ENCODE measurements around the gene SHC2. TPM values are rescaled to one million over a fixed set of nuclear protein-coding genes. Genes with fewer than 3 reads are reported as not detected.

Gene SHC2
- total and polyA plus RNA-seq, 2 of the 13 experiments (the other 11 are each of a cell fraction or from before 2014, with no cell fraction given): 9.0 to 18.3 TPM

DNA sequence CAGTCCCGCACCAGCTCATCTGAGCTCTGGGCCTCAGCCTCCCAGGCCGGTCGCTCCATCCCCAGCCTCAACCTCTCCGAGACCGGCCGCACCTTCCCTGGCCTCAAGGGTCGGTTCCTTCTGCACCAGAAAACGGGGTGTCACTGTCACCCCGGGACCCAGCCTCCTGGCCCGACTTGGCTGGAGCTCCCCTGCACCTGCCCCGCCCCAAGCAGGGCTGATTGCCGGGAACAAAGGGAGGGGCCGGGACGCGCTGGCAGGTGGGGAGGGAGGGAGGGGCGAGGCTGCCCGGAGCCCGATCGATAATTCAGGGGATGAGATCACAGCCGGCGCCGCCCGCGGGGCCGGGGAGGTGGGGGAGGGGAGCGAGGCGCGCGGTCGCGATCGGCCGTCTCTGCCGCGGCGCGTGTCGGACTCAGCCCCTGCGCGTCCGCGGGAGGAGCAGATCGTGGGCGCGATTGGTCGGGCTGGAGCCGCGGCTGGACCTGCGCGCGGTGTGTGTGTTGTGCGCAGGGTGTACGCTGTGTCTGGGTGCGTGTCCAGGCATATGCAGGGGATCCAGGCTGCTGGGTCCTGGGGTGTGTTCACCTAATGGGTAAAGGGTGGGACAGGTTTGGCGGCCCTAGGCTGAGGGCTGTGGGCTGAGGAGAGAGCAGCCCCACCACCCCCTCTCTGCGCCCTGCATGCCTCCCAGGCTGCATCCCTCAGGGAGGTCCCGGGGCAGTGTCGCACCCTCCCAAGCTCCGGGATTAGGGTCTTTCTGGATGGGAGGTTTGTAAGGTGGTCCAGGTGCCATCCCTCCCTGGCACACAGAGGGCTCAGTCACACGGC lies 1.1 kb upstream of the SHC2 start (continued):
- TF ChIP-seq ZNF17 (CRISPR knock-in tag; IDR thresholded peaks at IDR 0.05) (no peak), ZNF816 (CRISPR knock-in tag; IDR thresholded peaks at IDR 0.05; ENCODE audit: borderline replicate concordance) (no peak), NFYC (CRISPR knock-in tag; IDR thresholded peaks at IDR 0.05) (no peak), PAWR (CRISPR knock-in tag; IDR thresholded peaks at IDR 0.05; ENCODE audit: borderline replicate concordance) (no peak), RXRB (CRISPR knock-in tag; IDR thresholded peaks at IDR 0.05; ENCODE audit: borderline replicate concordance) (peak; percentile 33; the same call in 1 of the 2 replicates), ZNF775 (CRISPR knock-in tag; IDR thresholded peaks at IDR 0.05; ENCODE audit: borderline replicate concordance) (no peak), RFX5 (IDR thresholded peaks at IDR 0.05; ENCODE audit: low read depth, low read length) (no peak), SMYD3 (CRISPR knock-in tag; IDR thresholded peaks at IDR 0.05) (no peak), SETDB1 (CRISPR knock-in tag; IDR thresholded peaks at IDR 0.05; ENCODE audit: borderline replicate concordance) (no peak), GZF1 (CRISPR knock-in tag; IDR thresholded peaks at IDR 0.05) (no peak), SPEN (CRISPR knock-in tag; IDR thresholded peaks at IDR 0.05; ENCODE audit: low read depth) (peak; percentile 73), ZNF350 (CRISPR knock-in tag; IDR thresholded peaks at IDR 0.05; ENCODE audit: borderline replicate concordance, low read depth) (no peak), HNRNPUL1 (IDR thresholded peaks at IDR 0.05; ENCODE audit: low read depth, low read length) (no peak), GATA4 (IDR thresholded peaks at IDR 0.05; ENCODE audit: borderline replicate concordance, low read depth) (no peak), KLF6 (CRISPR knock-in tag; IDR thresholded peaks at IDR 0.05) (no peak), JARID2 (CRISPR knock-in tag; IDR thresholded peaks at IDR 0.05; ENCODE audit: insufficient replicate concordance) (no peak), ZSCAN30 (CRISPR knock-in tag; IDR thresholded peaks at IDR 0.05) (no peak), ZBTB7A (CRISPR knock-in tag; IDR thresholded peaks at IDR 0.05) (no peak)
- TF ChIP-seq, protein P1, sequence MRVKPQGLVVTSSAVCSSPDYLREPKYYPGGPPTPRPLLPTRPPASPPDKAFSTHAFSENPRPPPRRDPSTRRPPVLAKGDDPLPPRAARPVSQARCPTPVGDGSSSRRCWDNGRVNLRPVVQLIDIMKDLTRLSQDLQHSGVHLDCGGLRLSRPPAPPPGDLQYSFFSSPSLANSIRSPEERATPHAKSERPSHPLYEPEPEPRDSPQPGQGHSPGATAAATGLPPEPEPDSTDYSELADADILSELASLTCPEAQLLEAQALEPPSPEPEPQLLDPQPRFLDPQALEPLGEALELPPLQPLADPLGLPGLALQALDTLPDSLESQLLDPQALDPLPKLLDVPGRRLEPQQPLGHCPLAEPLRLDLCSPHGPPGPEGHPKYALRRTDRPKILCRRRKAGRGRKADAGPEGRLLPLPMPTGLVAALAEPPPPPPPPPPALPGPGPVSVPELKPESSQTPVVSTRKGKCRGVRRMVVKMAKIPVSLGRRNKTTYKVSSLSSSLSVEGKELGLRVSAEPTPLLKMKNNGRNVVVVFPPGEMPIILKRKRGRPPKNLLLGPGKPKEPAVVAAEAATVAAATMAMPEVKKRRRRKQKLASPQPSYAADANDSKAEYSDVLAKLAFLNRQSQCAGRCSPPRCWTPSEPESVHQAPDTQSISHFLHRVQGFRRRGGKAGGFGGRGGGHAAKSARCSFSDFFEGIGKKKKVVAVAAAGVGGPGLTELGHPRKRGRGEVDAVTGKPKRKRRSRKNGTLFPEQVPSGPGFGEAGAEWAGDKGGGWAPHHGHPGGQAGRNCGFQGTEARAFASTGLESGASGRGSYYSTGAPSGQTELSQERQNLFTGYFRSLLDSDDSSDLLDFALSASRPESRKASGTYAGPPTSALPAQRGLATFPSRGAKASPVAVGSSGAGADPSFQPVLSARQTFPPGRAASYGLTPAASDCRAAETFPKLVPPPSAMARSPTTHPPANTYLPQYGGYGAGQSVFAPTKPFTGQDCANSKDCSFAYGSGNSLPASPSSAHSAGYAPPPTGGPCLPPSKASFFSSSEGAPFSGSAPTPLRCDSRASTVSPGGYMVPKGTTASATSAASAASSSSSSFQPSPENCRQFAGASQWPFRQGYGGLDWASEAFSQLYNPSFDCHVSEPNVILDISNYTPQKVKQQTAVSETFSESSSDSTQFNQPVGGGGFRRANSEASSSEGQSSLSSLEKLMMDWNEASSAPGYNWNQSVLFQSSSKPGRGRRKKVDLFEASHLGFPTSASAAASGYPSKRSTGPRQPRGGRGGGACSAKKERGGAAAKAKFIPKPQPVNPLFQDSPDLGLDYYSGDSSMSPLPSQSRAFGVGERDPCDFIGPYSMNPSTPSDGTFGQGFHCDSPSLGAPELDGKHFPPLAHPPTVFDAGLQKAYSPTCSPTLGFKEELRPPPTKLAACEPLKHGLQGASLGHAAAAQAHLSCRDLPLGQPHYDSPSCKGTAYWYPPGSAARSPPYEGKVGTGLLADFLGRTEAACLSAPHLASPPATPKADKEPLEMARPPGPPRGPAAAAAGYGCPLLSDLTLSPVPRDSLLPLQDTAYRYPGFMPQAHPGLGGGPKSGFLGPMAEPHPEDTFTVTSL (CRISPR knock-in tag; IDR thresholded peaks at IDR 0.05; ENCODE audit: borderline replicate concordance): no peak
- TF ChIP-seq, protein P2, sequence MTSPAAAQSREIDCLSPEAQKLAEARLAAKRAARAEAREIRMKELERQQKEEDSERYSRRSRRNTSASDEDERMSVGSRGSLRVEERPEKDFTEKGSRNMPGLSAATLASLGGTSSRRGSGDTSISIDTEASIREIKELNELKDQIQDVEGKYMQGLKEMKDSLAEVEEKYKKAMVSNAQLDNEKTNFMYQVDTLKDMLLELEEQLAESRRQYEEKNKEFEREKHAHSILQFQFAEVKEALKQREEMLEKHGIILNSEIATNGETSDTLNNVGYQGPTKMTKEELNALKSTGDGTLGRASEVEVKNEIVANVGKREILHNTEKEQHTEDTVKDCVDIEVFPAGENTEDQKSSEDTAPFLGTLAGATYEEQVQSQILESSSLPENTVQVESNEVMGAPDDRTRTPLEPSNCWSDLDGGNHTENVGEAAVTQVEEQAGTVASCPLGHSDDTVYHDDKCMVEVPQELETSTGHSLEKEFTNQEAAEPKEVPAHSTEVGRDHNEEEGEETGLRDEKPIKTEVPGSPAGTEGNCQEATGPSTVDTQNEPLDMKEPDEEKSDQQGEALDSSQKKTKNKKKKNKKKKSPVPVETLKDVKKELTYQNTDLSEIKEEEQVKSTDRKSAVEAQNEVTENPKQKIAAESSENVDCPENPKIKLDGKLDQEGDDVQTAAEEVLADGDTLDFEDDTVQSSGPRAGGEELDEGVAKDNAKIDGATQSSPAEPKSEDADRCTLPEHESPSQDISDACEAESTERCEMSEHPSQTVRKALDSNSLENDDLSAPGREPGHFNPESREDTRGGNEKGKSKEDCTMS (CRISPR knock-in tag; conservative IDR thresholded peaks at IDR 0.05): no peak
- TF ChIP-seq, protein P3, sequence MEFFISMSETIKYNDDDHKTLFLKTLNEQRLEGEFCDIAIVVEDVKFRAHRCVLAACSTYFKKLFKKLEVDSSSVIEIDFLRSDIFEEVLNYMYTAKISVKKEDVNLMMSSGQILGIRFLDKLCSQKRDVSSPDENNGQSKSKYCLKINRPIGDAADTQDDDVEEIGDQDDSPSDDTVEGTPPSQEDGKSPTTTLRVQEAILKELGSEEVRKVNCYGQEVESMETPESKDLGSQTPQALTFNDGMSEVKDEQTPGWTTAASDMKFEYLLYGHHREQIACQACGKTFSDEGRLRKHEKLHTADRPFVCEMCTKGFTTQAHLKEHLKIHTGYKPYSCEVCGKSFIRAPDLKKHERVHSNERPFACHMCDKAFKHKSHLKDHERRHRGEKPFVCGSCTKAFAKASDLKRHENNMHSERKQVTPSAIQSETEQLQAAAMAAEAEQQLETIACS (CRISPR knock-in tag; IDR thresholded peaks at IDR 0.05): peak; percentile 83
